ENCODE measurements around the gene PRR20E.
"Not testable (repeated sequence)": the region's sequence is repeated elsewhere in the genome, so short reads cannot be mapped to it uniquely, and the experiment has no call there.

Gene PRR20E

GRCh38 chr13:57166897-57167296, at the start of gene PRR20E:
Gene PRR20E, plus strand, starts transcription at chr13:57167197. Its CDS starts 387 bp downstream, at chr13:57167584.
- not testable (repeated sequence) for ATAC-seq

- ATAC-seq: no peak
Observed at GRCh38 chr13:57123681-57124080, 43.3 kb upstream of the PRR20E start.

GRCh38 chr13:57128909-57129308, 38.1 kb upstream of the PRR20E start:
- no peak for ATAC-seq

- ATAC-seq: no peak
Observed at GRCh38 chr13:57136093-57136492, 30.9 kb upstream of the PRR20E start.

GRCh38 chr13:57137585-57137984, 29.4 kb upstream of the PRR20E start:
- no peak for ATAC-seq

- no peak for ATAC-seq
Observed at GRCh38 chr13:57138988-57139387, 28.0 kb upstream of the PRR20E start.

- ATAC-seq: not testable (repeated sequence)
Observed at GRCh38 chr13:57139781-57140180, 27.2 kb upstream of the PRR20E start.

GRCh38 chr13:57140235-57140968, 26.6 kb upstream of the PRR20E start, which contains the start of gene PRR20A:
Gene PRR20A, plus strand, starts transcription at chr13:57140918. Its CDS starts 387 bp downstream, at chr13:57141305.
- not testable (repeated sequence) for ATAC-seq

- not testable (repeated sequence) for ATAC-seq
Observed at GRCh38 chr13:57147188-57147587, 19.8 kb upstream of the PRR20E start, which contains the start of gene PRR20B. Gene PRR20B, plus strand, starts transcription at chr13:57147488. Its CDS starts 387 bp downstream, at chr13:57147875.

GRCh38 chr13:57148106-57148505, 18.9 kb upstream of the PRR20E start:
- not testable (repeated sequence) for ATAC-seq

GRCh38 chr13:57153761-57154160, 13.2 kb upstream of the PRR20E start, which contains the start of gene PRR20C:
Gene PRR20C, plus strand, starts transcription at chr13:57154061. Its CDS starts 387 bp downstream, at chr13:57154448.
- not testable (repeated sequence) for ATAC-seq

GRCh38 chr13:57160332-57160731, 6.7 kb upstream of the PRR20E start, which contains the start of gene PRR20D:
Gene PRR20D, plus strand, starts transcription at chr13:57160632. Its CDS starts 387 bp downstream, at chr13:57161019.
- not testable (repeated sequence) for ATAC-seq

GRCh38 chr13:57191667-57192066, 24.7 kb downstream of the PRR20E start:
- ATAC-seq: no peak

GRCh38 chr13:57212989-57213388, 46.0 kb downstream of the PRR20E start:
- ATAC-seq: no peak

Data from activated CD4-positive, CD25-positive, alpha-beta regulatory T cell treated with anti-CD3 and anti-CD28 coated beads, Interleukin-2, amount 50 U/mL, for 24 hours (primary cell).